H1 (cell line): Measurements from ENCODE around the gene SHANK1. TPM values are rescaled to one million over a fixed set of nuclear protein-coding genes. Genes with fewer than 3 reads are reported as not detected.

Source experiments
- CTCF ChIA-PET: fragments of 300-600 bp; sonication (Branson Sonifier 250); formaldehyde crosslinking; loops from one replicate; lab custom pipeline; 2021; ENCODE audit not compliant: partially characterized antibody; lab: Charles Lee
- POLR2A ChIA-PET: fragments of 300-600 bp; sonication (Branson Sonifier 250); formaldehyde crosslinking; loops from one replicate; lab custom pipeline; 2021; ENCODE audit warnings: inconsistent platforms; ENCODE audit not compliant: partially characterized antibody; lab: Charles Lee
- DNase-seq, 2 experiments: peaks; one replicate each; pipeline versions ENCODE4 v3.0.0 to v3.0.0-alpha.2; 2010 to 2022; ENCODE audit warnings: low spot score in 2 of 2, low read depth in 1 of 2, mixed read lengths in 1 of 2
- FAIRE-seq: peaks from 2 replicates; lab custom pipeline; 2011; peaks lifted over from hg19 to GRCh38; lab: Jason Lieb, UNC
- H2AFZ ChIP-seq: 2 replicates; pipeline ENCODE4 v1.8.1; 2012; ENCODE audit warnings: low read length, inconsistent platforms
- H2AK5ac ChIP-seq: 2 replicates; pipeline ENCODE4 v1.6.1; 2013; ENCODE audit warnings: low read depth, low read length
- H2BK120ac ChIP-seq: replicated peaks from 2 replicates; pipeline ENCODE3; 2013; ENCODE audit warnings: low read depth, low read length, inconsistent platforms
- H2BK12ac ChIP-seq: 2 replicates; pipeline ENCODE4 v1.6.1; 2013; ENCODE audit warnings: low read depth, low read length
- H2BK15ac ChIP-seq: 2 replicates; pipeline ENCODE4 v1.6.1; 2013; ENCODE audit warnings: low read length
- H2BK20ac ChIP-seq: 2 replicates; pipeline ENCODE4 v1.6.1; 2013; ENCODE audit warnings: low read length
- H2BK5ac ChIP-seq: 2 replicates; pipeline ENCODE4 v1.6.1; 2013; ENCODE audit warnings: low read depth, low read length
- H3K14ac ChIP-seq: 2 replicates; pipeline ENCODE4 v1.6.1; 2013; ENCODE audit warnings: inconsistent platforms; ENCODE audit not compliant: insufficient read length
- H3K18ac ChIP-seq: 2 replicates; pipeline ENCODE4 v1.6.1; 2013; ENCODE audit warnings: low read length; ENCODE audit errors: extremely low read depth
- H3K23ac ChIP-seq: 2 replicates; pipeline ENCODE4 v1.6.1; 2013; ENCODE audit warnings: inconsistent platforms; ENCODE audit not compliant: insufficient read length
- H3K23me2 ChIP-seq: 2 replicates; pipeline ENCODE4 v1.6.1; 2013; ENCODE audit warnings: low read depth, low read length
- H3K27ac ChIP-seq: 2 replicates; pipeline ENCODE4 v1.6.1; 2011; ENCODE audit warnings: low read depth, low read length, inconsistent platforms
- H3K27me3 ChIP-seq, 4 experiments: replicated peaks in 1 of 4; 1 replicate in 1 of 4; 2 replicates in 3 of 4; pipeline versions ENCODE4 v1.6.1 to v1.8.1; 2011 to 2013; ENCODE audit warnings: low read length in 3 of 4, mild to moderate bottlenecking in 3 of 4, inconsistent platforms in 2 of 4, mixed read lengths in 2 of 4, moderate library complexity in 1 of 4; ENCODE audit not compliant: control insufficient read depth in 3 of 4, insufficient read depth in 3 of 4; ENCODE audit errors: extremely low read depth in 1 of 4
- H3K36me3 ChIP-seq, 4 experiments: 2 replicates each; pipeline versions ENCODE4 v1.6.1 to v1.8.1; 2011 to 2013; ENCODE audit warnings: mild to moderate bottlenecking in 4 of 4, low read length in 3 of 4, moderate library complexity in 2 of 4, control low read depth in 1 of 4, inconsistent platforms in 1 of 4; ENCODE audit not compliant: insufficient read depth in 4 of 4, control insufficient read depth in 2 of 4
- H3K4ac ChIP-seq: replicated peaks from 2 replicates; pipeline ENCODE3; 2013; ENCODE audit warnings: low read length, low read depth, mixed read lengths, inconsistent platforms; ENCODE audit not compliant: insufficient read length
- H3K4me1 ChIP-seq, 4 experiments: replicated peaks in 1 of 4; 1 replicate in 1 of 4; 2 replicates in 3 of 4; pipeline versions ENCODE4 v1.6.1 to v1.8.1; 2011 to 2013; ENCODE audit warnings: low read length in 3 of 4, inconsistent platforms in 2 of 4, mixed read lengths in 1 of 4; ENCODE audit not compliant: insufficient read depth in 4 of 4, control insufficient read depth in 3 of 4
- H3K4me2 ChIP-seq, 2 experiments: 2 replicates each; pipeline versions ENCODE4 v1.6.1 to v1.8.1; 2011 to 2013; ENCODE audit warnings: low read depth in 2 of 2, low read length in 2 of 2, control low read depth in 1 of 2, inconsistent platforms in 1 of 2, mild to moderate bottlenecking in 1 of 2; ENCODE audit not compliant: insufficient read depth in 1 of 2
- H3K4me3 ChIP-seq, 4 experiments: fragments of 200-600, 300-600 bp in 1 of 4; sonication (generic), shearing (Covaris generic), sonication (Bioruptor Twin) in 1 of 4; 2 replicates each; pipeline versions ENCODE4 v1.5.1 to v1.8.1; 2011 to 2016; ENCODE audit warnings: low read length in 4 of 4, low read depth in 3 of 4, control low read depth in 2 of 4, inconsistent platforms in 2 of 4, mild to moderate bottlenecking in 2 of 4, mixed read lengths in 1 of 4, moderate library complexity in 1 of 4; ENCODE audit not compliant: insufficient read depth in 2 of 4; ENCODE audit errors: extremely low read depth in 1 of 4
- H3K56ac ChIP-seq: replicated peaks from 2 replicates; pipeline ENCODE3; 2013; ENCODE audit warnings: low read depth, mild to moderate bottlenecking, mixed read lengths, low read length, inconsistent platforms; ENCODE audit not compliant: insufficient read length
- H3K79me1 ChIP-seq: 2 replicates; pipeline ENCODE4 v1.6.1; 2013; ENCODE audit warnings: low read depth, low read length, control low read depth
- H3K79me2 ChIP-seq, 2 experiments: 2 replicates each; pipeline versions ENCODE4 v1.6.1 to v1.8.1; 2012 to 2013; ENCODE audit warnings: low read length in 2 of 2, mild to moderate bottlenecking in 2 of 2, inconsistent platforms in 1 of 2; ENCODE audit not compliant: insufficient read depth in 2 of 2, control insufficient read depth in 1 of 2
- H3K9ac ChIP-seq, 4 experiments: replicated peaks in 1 of 4; 1 replicate in 1 of 4; 2 replicates in 3 of 4; pipeline versions ENCODE4 v1.6.1 to v1.8.1; 2011 to 2013; ENCODE audit warnings: low read depth in 3 of 4, low read length in 3 of 4, control low read depth in 2 of 4, mild to moderate bottlenecking in 2 of 4, moderate library complexity in 2 of 4, inconsistent platforms in 1 of 4; ENCODE audit errors: extremely low read depth in 1 of 4
- H3K9me3 ChIP-seq, 2 experiments: 2 replicates each; pipeline versions ENCODE4 v1.6.1 to v1.8.1; 2012 to 2013; ENCODE audit warnings: mild to moderate bottlenecking in 2 of 2, moderate library complexity in 2 of 2, control low read depth in 1 of 2, inconsistent platforms in 1 of 2, low read depth in 1 of 2, low read length in 1 of 2, mixed read lengths in 1 of 2; ENCODE audit not compliant: insufficient read depth in 2 of 2
- H4K20me1 ChIP-seq, 2 experiments: replicated peaks in 1 of 2; 2 replicates each; pipeline versions ENCODE3 to v1.8.1; 2011 to 2013; ENCODE audit warnings: inconsistent platforms in 2 of 2, low read length in 2 of 2, mild to moderate bottlenecking in 1 of 2; ENCODE audit not compliant: insufficient read depth in 2 of 2, control insufficient read depth in 1 of 2
- H4K5ac ChIP-seq: 2 replicates; pipeline ENCODE4 v1.6.1; 2013; ENCODE audit warnings: low read length, low read depth, mixed read lengths, inconsistent platforms; ENCODE audit not compliant: insufficient read length
- H4K8ac ChIP-seq: 2 replicates; pipeline ENCODE4 v1.8.0; 2013; ENCODE audit warnings: mild to moderate bottlenecking, moderate library complexity, low read length, inconsistent platforms; ENCODE audit not compliant: insufficient read depth; ENCODE audit errors: extremely low read depth
- H4K91ac ChIP-seq: replicated peaks from 2 replicates; pipeline ENCODE3; 2013; ENCODE audit warnings: low read length, mixed read lengths, inconsistent platforms; ENCODE audit not compliant: insufficient read length
- BRCA1 ChIP-seq: IDR thresholded peaks from 2 replicates; pipeline ENCODE4 v1.6.1; 2012; ENCODE audit warnings: low read depth, low read length, improper control_type of control experiment
- HDAC2 ChIP-seq, 2 experiments: fragments of 300-600 bp in 1 of 2; sonication (generic) in 1 of 2; IDR thresholded peaks; 2 replicates each; pipeline ENCODE4 v1.6.1; 2011 to 2012; ENCODE audit warnings: low read depth in 2 of 2, low read length in 2 of 2, mild to moderate bottlenecking in 2 of 2, moderate library complexity in 2 of 2, borderline replicate concordance in 1 of 2, inconsistent platforms in 1 of 2
- KDM1A ChIP-seq: fragments of 200-600, 300-600 bp; sonication (generic); IDR thresholded peaks from 2 replicates; pipeline ENCODE4 v1.7.1; 2016; ENCODE audit warnings: mild to moderate bottlenecking, low read length, borderline replicate concordance
- WGBS, 2 experiments: shearing (Covaris generic) in 1 of 2; methylation state at CpG; one replicate each; pipeline versions ENCODE4 v1.1.6 to v1.1.7; 2013 to 2015; ENCODE audit warnings: low lambda C conversion rate in 2 of 2, mixed read lengths in 2 of 2, inconsistent platforms in 1 of 2, low coverage in 1 of 2, missing lambda C conversion rate in 1 of 2; ENCODE audit not compliant: insufficient replicate concordance in 2 of 2, insufficient coverage in 1 of 2, insufficient read length in 1 of 2; ENCODE audit errors: extremely low coverage in 1 of 2, missing lambda C conversion rate in 1 of 2; 5-methylcytosine and 5-hydroxymethylcytosine counted together
- polyA plus RNA-seq, 7 experiments: library from polyadenylated mRNA; depleted of rRNA in 3 of 7; stranded (reverse) in 5 of 7; unstranded in 2 of 7; fragments of >200 nt in 5 of 7; fragments of 200-250 nt in 2 of 7; gene quantifications; 1 replicate in 5 of 7; 2 replicates in 1 of 7; 4 replicates in 1 of 7; pipeline versions ENCODE4 v1.2.1 to v1.2.3, GENCODE V29; 2011 to 2013; ENCODE audit warnings: missing spikeins in 2 of 7, mixed read lengths in 2 of 7
- total RNA-seq: library from RNA; stranded (reverse); fragmentation: NEBNext Ultra II Directional; extraction: Animal tissue kit (Norgen Biotek cat#: 25700); gene quantifications from 2 replicates; pipeline ENCODE4 v1.2.1, GENCODE V29; 2021

SHANK1 gene
- total and polyA plus RNA-seq, 2 of the 8 experiments (the other 6 are each of a cell fraction or from before 2014, with no cell fraction given): 1.1 to 3.7 TPM

GRCh38 chr19:50720181-50720920 is 749 bp upstream of the SHANK1 start:
- H3K23me2 ChIP-seq: peaks cover 11% of the 10 kb centered on the region
- peak overlapping the region; percentile 80 for H3K4ac ChIP-seq
- no peaks in the 10 kb centered on the region for H3K79me2 ChIP-seq
- peaks cover 1 to 4% of the 10 kb centered on the region in 2 experiments for H4K20me1 ChIP-seq
- H3K4me1 ChIP-seq: peaks cover 5 to 36% (median 24%) of the 10 kb centered on the region in 4 experiments
- peak in 1 of 2 experiments; percentile 57 for DNase-seq
- ChIA-PET CTCF (interaction anchor here (1.4 to 6.2 kb wide), 7 partner anchors 10 to 164 kb away, joined by 3 to 134 read pairs (median 11); no protein-coding TSS in a partner anchor), POLR2A (interaction anchor here (0.8 to 11.8 kb wide), 8 partner anchors 27 to 85 kb away, joined by 3 to 72 read pairs (median 4); no protein-coding TSS in a partner anchor)
- H3K9ac ChIP-seq: no peak overlapping the region
- WGBS, 2 experiments: 63% methylated on average over 21 of the region's 21 CpGs; no CpG with 5 or more reads in 1 of the 2 experiments
- H3K14ac ChIP-seq: no peak overlapping the region
- H2BK5ac ChIP-seq: peak overlapping the region; percentile 53; the same call in 1 of the 2 replicates
- H3K23ac ChIP-seq: no peak overlapping the region
- TF ChIP-seq HDAC2 (IDR thresholded peaks at IDR 0.05; ENCODE audit: borderline replicate concordance in 1 of 2, low read depth in 2 of 2, low read length in 2 of 2) (0 out of 4 replicates have a peak, but pooled peaks of 1 of the 2 experiments have one; percentile 18), KDM1A (peak; percentile 76; the same call in 1 of the 2 replicates), BRCA1 (no peak)
- H4K91ac ChIP-seq: peak overlapping the region; percentile 79
- no peak for FAIRE-seq
- H4K8ac ChIP-seq: no peak overlapping the region
- H2BK20ac ChIP-seq: peak overlapping the region; percentile 84
- no peak overlapping the region for H4K5ac ChIP-seq
- no peak overlapping the region; the same call in none of the 2 replicates for H3K18ac ChIP-seq
- H2AFZ ChIP-seq: no peak overlapping the region
- peak overlapping the region; percentile 97; the same call in 1 of the 2 replicates for H2BK12ac ChIP-seq
- H3K4me3 ChIP-seq: peak overlapping the region in 1 of 4 experiments; percentile 40; a peak in 1 of 8 replicates
- H3K36me3 ChIP-seq: no peaks in the 10 kb centered on the region; a peak in 1 of 8 replicates
- H3K4me2 ChIP-seq: peak overlapping the region; percentile 43 to 46
- peak overlapping the region; percentile 93; the same call in 1 of the 2 replicates for H2BK15ac ChIP-seq
- peaks cover 4 to 42% (median 30%) of the 10 kb centered on the region in 4 experiments for H3K27me3 ChIP-seq
- H3K56ac ChIP-seq: no peak overlapping the region
- H3K9me3 ChIP-seq: no peaks in the 10 kb centered on the region
- no peak overlapping the region for H3K27ac ChIP-seq
- peak overlapping the region; percentile 79; the same call in 1 of the 2 replicates for H2AK5ac ChIP-seq
- H3K79me1 ChIP-seq: no peaks in the 10 kb centered on the region
- peak overlapping the region; percentile 90 for H2BK120ac ChIP-seq
